ENCODE measurements around the gene PCNP.
"Not testable (repeated sequence)": the region's sequence is repeated elsewhere in the genome, so short reads cannot be mapped to it uniquely, and the experiment has no call there.

Gene PCNP, protein sequence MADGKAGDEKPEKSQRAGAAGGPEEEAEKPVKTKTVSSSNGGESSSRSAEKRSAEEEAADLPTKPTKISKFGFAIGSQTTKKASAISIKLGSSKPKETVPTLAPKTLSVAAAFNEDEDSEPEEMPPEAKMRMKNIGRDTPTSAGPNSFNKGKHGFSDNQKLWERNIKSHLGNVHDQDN

DNA sequence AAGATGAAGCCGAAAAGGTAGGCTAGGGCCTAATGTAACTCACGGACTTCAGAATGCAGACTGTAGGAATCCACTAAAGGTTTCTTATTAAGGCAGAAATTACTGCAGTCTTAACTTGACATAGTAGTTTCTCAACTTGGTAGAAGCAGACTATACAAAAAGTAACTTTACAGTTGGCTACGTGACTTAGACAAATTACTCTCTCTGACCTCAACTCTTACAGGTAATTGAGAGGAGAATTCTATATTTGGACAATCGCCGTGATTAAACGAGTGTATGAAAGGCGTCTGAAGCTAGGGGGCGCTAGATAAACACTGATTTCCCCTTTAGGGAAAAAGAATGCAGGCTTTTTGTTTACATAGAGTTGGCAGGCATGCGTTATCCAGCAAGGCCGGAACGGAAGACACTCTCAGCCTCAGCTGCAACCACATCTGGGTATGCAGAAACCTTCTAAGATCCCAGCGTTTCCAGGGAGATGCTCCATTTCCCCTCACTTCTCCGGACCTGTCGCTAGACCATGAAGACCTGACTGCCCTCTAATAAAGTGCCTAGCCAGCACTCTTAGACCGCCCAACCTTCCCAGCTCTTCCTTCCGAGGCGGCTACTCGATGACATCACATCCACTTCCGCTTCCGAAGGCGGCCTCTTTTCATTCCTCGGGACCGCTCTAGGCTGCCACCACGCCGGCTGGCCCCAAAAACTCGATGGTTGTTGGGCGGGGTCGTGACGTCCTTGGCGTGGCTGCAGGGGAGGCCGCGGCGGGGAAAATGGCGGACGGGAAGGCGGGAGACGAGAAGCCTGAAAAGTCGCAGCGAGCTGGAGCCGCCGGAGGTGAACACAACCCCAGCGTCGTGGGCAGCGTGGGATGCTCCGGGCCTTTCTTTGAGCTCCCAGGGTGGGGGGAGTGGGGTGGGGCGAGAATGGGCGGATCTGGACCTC lies at the start of gene PCNP:
PCNP (plus strand) TSS at position 732 of the 939 bp plus-strand sequence; CDS start at position 768, 36 bp downstream.
- peak; percentile 95 for DNase-seq

DNA sequence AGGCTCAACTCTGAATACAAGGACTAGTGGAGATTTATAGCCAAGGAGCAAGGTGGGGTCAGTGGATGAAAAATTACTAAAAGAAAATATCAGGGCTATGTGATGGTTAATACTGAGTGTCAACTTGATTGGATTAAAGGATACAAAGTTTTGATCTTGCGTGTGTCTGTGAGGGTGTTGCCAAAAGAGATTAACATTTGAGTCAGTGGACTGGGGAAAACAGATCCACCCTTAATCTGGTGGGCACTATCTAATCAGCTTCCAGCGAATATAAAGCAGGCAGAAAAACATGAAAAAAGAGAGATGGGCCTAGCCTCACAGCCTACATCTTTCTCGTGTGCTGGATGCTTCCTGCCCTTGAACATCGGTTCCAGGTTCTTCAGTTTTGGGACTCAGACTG lies 46.5 kb upstream of the PCNP start:
- DNase-seq, result no peak

DNA sequence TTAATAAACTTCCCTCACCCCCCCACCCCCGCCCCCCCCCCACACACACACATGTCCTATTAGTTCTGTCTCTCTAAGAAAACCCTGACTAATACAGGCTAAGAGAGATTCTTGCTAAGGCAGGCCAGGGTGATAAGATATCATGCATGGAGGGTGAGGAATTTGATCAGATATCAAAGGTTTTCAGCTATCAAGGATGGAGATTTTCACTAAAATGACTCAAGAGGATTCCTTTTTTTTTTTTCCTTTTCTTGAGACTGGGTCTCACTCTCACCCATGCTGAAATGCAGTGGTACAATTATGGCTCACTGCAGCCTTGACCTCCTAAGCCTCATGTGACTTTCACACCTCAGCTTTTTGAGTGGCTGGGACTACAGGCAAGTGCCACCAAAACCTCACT lies 46.1 kb upstream of the PCNP start:
- no peak for DNase-seq

DNA sequence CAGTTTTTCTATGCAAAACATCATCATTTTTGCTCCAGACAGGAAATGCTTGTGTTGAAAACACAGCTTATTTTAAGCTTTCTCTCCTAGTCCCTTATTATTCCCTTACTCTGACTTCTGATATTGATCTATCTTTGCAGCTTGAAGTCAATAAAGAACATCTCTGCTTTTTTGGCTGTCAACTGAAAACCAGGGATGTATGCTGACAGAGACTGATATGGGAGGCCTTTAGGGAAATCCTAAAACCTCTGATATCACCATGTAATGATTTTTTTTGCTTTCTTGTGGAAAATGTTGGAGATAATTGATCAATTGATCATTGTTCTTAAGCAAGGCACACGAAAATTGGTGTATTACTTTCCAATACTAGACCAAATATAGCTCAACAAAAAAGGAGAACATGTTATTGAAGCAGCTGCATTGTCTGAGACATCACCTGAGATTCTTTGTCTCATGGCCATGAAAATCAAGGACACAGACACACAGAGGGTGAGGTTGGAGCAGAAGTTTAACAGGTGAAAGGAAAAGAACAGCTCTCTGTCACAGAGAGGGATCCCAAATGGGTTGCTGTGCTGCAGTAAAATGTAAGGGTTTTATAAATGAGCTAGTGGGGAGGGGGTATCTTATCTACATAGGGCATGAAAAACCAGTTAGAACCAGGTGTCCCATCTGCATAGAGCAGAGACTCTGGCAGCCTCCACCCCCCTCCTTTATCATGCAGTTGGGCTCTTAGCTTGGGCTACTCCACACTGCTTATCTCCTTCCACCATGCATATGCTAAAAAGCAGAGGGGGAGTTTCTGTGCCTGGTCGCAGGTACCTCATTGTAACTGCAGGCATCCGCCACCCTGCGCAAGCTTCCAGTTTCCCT lies 43.9 kb upstream of the PCNP start:
- no peak for DNase-seq

DNA sequence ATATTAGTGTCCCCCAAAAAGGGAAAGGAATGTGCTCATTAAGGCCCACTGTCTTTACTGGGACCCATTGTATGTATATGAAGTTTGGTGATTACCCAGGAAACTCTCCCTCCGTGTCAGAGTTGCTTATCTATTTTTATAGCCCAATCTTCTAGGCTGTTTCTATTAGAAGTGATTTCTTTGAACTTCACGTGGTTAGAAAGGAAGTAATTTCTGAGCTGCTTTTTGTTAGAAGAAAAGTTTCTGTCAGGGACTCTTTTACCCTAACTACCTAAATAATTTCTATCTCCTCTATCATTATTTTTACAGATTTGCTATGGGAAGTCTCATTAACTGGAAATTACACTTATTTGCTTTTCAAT lies 43.3 kb upstream of the PCNP start:
- no peak for DNase-seq

DNA sequence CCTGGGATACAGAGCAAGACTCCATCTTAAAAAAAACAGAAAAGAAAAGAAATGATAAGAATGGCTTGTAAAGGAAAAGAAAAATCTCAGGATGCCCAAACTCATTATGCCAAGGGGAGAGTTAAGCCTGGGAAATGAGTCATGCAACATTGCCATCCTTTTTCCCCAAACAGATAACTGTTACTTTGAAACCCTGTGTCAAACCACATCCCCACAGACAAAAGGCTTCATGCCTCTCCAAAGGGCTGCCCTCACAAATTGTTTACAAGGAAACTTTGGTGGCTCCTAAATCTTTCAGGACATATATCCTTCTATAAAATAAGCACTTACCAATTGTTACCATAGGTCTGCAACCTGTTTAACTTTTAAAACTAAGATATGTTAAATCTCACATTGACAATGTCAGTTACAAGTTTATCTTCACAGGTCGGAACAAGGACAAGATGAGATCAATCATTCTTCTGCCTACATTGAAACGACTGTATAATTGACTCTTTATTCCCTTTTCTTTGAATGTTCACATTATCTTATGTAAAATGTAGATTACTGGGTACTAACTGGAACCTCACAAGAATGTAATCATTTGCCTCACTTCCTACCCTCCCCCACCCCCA lies 42.4 kb upstream of the PCNP start:
- no peak for DNase-seq

DNA sequence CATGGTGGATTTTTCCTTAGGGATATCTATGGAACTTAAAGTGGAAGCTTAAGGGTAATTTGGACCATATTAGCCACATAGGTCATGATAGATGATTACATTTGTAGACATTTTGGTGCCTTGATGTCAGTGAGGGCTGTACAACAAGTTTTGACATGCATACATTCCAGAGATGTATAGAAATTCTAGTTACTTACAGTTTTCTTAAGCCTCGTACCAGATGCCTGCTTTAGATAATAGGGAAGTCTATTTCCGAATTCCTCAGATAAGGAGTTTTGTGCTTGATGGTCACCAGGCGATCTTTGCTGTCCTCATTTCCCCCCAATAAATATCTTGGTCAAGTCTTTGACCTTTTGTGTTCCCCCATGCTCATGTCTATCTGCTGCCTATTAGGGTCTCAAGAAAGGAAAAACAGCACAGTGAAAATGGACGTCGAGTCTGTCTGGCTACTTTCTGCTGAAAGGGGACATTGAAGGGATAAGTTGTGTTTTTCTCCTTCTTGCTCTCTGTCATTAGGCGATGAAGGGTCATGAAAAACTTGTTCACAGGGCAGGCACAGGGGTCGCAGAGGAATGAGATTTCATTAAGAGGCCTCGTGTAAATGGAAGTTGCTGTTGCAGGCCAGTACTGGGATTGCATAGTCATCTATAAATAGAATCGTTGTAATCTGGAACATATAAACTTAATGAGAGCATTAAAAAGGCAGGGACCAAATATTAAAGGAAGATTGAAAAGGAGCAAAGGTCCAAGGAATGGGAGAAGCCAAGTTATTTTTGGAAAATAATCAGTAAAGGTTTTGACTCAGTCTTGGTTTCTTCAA lies 41.0 kb upstream of the PCNP start:
- DNase-seq, result no peak

DNA sequence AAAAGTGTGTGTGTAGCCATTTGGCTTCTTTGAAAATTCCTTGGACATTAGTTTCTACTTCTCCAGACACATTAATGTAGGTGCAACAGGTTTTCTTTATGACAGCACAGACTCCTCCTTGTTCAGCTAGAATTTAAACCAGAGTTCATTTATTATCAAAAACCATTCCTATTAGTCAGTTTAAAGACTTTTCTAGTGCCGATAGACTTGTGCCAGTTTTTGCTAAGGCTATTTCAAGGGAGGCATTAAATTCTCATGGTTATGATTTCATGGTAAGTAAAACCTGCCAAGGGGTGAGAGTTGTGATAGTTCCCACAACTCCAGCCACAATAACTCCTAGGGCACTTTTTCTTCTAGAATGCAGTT lies 40.4 kb upstream of the PCNP start:
- DNase-seq, result no peak

DNA sequence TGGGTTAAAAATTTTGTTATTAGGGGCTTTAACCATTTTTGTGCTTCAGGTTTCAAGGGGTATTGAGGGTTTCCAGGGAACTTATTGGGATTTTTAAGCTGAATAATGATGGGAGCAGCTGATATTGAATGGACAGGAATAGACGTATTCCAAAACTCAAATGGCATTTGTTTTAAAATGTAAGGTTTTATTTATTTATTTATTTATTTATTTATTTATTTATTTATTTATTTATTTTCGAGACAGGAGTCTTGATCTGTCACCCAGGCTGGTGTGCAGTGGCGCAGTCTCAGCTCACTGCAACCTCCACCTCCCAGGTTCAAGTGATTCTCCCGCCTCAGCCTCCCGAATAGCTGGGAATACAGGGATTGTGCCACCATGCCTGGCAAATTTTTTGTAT lies 38.8 kb upstream of the PCNP start:
- DNase-seq, result no peak

DNA sequence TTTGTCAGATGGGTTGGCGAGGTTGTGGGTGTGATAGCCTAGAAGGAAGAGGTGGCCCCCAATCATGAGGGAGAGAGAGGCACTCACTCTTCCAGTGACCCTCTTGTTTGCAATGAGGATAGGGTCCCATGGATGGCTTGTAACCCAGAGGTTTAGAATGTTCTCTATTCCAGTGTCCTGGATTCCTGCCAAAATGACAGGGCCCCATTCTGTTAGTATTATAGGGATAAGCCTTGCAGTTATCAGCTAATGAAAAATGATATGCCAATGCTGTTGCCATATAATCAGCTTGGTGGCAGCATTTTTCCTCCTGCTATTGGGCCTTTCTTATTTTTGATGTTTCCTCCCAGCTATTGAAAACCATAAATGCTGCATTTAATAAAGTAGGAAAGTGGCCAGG lies 37.7 kb upstream of the PCNP start:
- DNase-seq, result no peak

DNA sequence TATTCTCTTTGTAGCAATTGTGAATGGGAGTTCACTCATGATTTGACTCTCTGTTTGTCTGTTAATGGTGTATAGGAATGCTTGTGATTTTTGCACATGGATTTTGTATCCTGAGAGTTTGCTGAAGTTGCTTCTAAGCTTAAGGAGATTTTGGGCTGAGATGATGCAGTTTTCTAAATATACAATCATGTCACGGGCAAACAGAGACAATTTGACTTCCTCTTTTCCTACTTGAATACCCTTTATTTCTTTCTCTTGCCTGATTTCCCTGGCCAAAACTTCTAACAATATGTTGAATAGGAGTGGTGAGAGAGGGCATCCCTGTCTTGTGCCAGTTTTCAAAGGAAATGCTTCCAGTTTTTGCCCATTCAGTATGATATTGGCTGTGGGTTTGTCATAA lies 37.0 kb upstream of the PCNP start:
- not testable (repeated sequence) for DNase-seq

DNA sequence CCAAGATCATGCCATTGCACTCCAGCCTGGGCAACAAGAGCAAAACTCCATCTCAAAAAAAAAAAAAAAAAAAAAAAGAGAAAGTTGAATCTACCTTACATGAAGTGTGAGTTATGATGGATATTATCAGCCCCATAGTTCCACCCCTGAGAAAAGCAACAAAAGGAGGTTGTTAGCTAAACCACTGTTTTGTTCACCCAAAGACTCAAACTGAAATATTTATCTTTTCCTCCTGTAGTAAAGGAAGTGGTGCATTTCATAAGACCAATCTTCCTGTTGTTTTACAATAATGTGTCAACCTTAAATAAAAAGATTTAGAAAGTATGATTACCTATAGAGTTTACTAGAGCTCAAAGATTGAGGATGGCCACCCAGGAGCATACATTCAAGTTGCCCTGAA lies 31.0 kb upstream of the PCNP start:
- DNase-seq, result no peak

DNA sequence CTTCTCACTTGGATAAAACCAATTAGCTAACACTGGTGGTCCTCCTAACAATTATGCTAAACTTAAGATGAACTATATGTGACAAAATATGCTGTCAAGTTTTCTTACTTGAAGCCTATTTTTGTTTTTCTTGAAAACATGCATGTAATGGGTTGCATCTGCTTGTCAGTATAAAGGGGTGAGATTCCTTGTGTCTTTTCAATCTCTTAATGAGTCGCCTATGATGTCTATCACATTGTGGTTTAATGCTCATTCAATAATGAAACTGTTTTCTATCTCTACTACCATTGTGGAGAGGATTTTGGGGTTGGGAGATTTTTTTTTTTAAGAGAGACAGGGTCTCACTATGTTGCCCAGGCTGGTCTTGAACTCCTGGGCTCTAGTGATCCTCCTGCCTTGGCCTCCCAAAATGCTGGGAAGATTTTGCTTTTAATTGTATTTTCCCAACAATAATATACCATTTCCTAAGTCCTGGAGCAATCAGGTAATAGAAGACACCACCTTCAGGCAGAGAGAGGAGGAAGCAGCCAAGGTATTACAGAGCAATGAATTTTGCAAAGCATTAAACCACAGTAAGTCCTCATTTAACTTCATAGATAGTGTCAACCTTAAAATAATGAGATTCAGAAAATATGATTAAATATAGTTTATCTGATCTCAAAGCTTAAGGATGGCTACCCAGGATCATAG lies 29.7 kb upstream of the PCNP start:
- DNase-seq, result no peak

DNA sequence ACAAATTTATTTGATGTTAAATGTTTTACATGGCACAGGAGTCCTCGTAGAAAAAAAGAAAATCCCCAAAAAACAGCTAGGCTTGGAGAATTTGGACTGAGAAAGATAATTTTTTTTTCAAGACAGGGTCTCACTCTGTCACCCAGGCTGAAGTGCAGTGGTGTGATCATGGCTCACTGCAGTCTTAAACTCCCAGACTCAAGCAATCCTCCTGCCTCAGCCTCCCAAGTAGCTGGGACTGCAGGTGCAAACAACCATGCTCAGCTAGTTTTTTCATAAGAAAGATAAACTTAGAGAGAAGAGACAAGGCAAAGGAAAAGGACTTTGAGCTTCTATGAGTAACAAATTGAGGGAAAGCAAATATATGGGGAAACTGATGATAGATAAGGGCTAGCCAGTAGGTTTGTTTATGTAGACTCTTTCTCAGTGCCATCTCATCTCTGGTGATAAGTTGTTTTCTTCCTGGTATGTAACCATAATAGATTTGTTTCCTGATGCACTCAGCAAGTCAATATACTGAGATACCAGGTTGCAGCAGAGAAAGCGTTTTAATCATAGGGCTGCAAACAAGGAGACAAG lies 25.4 kb upstream of the PCNP start:
- DNase-seq, result no peak

DNA sequence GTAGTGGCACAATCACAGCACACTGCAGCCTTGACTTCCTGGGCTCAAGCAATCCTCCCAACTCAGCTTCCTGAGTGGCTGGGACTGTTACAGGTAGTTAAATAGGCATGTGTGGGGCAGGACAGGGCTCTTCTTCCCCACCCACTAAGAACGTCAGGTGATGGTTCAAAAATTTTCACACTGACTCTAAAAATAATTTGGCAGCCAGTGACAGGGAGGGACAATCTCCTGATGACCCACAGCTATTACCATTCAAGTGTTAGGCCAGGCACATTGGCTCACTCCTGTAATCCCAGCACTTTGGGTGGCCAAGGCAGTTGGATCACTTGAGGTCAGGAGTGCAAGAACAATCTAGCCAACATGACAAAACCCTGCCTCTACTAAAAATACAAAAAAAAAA lies 24.5 kb upstream of the PCNP start:
- no peak for DNase-seq

DNA sequence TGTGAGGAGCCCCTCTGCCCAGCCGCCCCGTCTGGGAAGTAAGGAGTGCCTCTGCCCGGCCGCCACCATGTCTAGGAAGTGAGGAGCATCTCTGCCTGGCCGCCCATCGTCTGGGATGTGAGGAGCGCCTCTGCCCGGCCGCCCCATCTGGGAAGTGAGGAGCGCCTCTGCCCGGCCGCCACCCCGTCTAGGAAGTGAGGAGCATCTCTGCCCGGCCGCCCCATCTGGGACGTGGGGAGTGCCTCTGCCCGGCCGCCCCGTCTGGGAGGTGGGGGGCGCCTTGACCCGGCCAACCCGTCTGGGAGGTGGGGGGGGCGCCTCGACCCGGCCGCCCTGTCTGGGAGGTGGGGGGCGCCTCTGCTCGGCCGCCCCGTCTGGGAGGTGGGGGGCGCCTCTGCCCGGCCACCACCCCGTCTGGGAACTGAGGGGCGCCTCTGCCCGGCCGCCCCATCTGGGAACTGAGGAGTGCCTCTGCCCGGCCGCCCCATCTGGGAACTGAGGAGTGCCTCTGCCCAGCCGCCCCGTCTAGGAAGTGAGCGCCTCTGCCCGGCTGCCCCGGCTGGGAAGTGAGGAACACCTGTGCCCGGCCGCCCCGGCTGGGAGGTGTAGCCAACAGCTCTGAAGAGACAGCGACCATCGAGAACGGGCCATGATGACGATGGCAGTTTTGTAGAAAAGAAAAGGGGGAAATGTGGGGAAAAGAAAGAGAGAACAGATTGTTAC lies 22.5 kb upstream of the PCNP start:
- DNase-seq, result not testable (repeated sequence)

DNA sequence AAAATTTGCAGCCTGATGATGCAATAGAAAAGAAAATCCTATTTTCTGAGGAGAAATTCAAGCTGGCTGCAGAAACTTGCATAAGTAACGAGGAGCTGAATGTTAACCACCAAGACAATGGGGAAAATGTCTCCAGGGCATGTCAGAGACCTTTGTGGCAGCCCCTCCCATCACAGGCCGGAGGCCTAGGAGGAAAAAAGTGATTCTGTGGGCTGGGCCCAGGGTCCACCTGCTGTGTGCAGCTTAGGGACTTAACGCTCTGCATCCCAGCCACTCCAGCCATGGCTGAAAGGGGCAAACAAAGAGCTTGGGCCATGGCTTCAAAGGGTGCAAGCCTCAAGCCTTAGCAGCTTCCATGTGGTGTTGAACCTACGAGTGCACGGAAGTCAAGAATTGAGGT lies 20.6 kb upstream of the PCNP start:
- not testable (repeated sequence) for DNase-seq

DNA sequence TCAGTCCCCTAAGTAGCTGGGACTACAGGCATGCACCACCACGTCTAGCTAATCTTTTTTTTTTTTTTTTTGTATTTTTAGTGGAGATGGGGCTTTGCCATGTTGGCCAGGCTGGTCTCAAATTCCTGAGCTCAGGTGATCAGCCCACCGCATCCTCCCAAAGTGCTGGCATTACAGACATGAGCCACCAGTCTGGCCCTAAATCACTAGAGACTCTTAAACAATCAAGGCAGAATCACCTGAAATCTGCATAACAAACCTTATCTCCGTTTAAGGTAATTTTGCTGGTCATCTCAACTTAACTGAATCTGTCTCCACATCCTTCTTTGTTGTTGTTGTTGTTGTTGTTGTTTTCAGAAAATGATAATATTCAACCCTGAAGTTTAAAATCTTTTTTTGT lies 17.9 kb upstream of the PCNP start:
- no peak for DNase-seq

DNA sequence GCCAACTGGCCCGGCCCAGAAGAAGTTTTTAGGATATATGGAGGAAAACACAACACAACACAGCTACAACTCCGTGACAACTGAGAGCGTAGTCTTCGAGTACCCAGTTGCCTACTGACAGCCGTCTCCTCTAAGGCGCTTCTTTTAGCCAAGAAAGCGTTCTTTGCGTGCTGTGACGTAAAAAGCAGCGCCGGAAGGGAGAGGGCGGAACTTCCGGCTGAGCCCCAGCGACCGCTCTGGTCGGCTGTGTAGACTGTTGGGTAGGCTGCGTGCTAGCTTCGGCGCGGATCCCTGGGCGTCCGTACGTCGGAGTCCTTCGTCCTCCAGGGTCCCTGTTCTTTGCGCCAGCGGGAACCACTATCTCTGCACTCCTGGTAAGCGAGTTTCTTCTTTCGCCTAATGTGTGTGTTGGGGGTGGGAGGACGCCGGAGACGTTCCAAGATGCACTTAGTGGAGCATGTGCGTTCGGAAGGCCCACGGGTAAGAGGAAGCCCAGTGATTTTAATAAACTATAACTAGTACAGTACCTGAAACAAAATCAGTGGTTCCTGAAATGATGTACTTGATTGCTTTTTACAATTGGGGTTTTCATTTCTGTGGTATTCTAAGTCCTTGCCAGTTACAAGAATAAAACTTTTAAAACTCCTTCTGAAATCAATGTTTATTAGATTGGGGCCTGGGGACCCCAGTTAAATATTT lies 12.2 kb upstream of the PCNP start, which contains the start of gene TRMT10C:
TRMT10C (plus strand) TSS at position 239 of the 699 bp plus-strand sequence. CDS start 2,914 bp downstream, outside the sequence.
- peak; percentile 68 for DNase-seq

All from NCI-H2081 treated with DMSO at 0.1 percent for 48 hours (cell line).